T-cell (primary cell): ENCODE results near the gene PBX1. TPM values are rescaled to one million over a fixed set of nuclear protein-coding genes. Genes with fewer than 3 reads are reported as not detected.

ENCODE experiments used
- ATAC-seq, 4 experiments: fragments of 200-7000 bp in 3 of 4; fragments of 150-1000 bp in 1 of 4; cut with Tn5 transposase; replicated peaks in 1 of 4; 1 replicate in 3 of 4; 2 replicates in 1 of 4; pipeline ENCODE4 v1.10.0; 2021; ENCODE audit warnings: moderate library complexity in 3 of 4, mild to moderate bottlenecking in 2 of 4, moderate number of reproducible peaks in 1 of 4
- CTCF ChIA-PET, 2 donors: fragments of 300-600 bp; sonication (Branson Sonifier 250); formaldehyde crosslinking; loops; one replicate each; lab custom pipeline; 2022; ENCODE audit warnings: antibody characterized with exemption in 2 of 2; lab: Charles Lee
- POLR2A ChIA-PET, 2 donors: fragments of 300-600 bp; sonication (Branson Sonifier 250); formaldehyde crosslinking; loops; one replicate each; lab custom pipeline; 2022; ENCODE audit warnings: antibody characterized with exemption in 2 of 2; lab: Charles Lee
- DNase-seq, 35 experiments: peaks; one replicate each; pipeline versions ENCODE4 v3.0.0 to v3.0.0-alpha.2; 2013 to 2023
- H3K27ac ChIP-seq: one replicate; pipeline ENCODE4 v1.5.1; 2013; ENCODE audit warnings: low read length
- H3K27me3 ChIP-seq, 2 experiments: replicated peaks in 1 of 2; 1 replicate in 1 of 2; 2 replicates in 1 of 2; pipeline versions ENCODE4 v1.6.1 to v1.7.0; 2013; ENCODE audit warnings: low read length in 1 of 2, mixed read lengths in 1 of 2; ENCODE audit not compliant: control insufficient read depth in 2 of 2, insufficient read depth in 2 of 2; ENCODE audit errors: extremely low read depth in 1 of 2
- H3K36me3 ChIP-seq, 2 donors: 1 replicate in 1 of 2; 2 replicates in 1 of 2; pipeline versions ENCODE4 v1.6.1 to v1.7.0; 2013; ENCODE audit warnings: low read length in 1 of 2; ENCODE audit not compliant: control insufficient read depth in 2 of 2, insufficient read depth in 1 of 2; ENCODE audit errors: extremely low read depth in 1 of 2
- H3K4me1 ChIP-seq, 2 experiments: 1 replicate in 1 of 2; 2 replicates in 1 of 2; pipeline versions ENCODE4 v1.6.1 to v1.7.0; 2013; ENCODE audit warnings: low read length in 2 of 2, mixed read lengths in 1 of 2; ENCODE audit not compliant: insufficient read depth in 2 of 2, control insufficient read depth in 1 of 2; ENCODE audit errors: extremely low read depth in 1 of 2
- H3K4me3 ChIP-seq, 2 donors: 1 replicate in 1 of 2; 2 replicates in 1 of 2; pipeline versions ENCODE4 v1.5.1 to v1.7.0; 2013; ENCODE audit warnings: mild to moderate bottlenecking in 2 of 2, low read length in 1 of 2, moderate library complexity in 1 of 2; ENCODE audit not compliant: control insufficient read depth in 1 of 2; ENCODE audit errors: extremely low read depth in 1 of 2
- H3K9me3 ChIP-seq: 2 replicates; pipeline ENCODE4 v1.7.0; 2013
- H3K27ac Mint-ChIP-seq, 2 donors: one replicate each; pipeline ENCODE4 v1.8.0; 2020 to 2021; ENCODE audit warnings: mild to moderate bottlenecking in 2 of 2, mixed read lengths in 2 of 2
- H3K27me3 Mint-ChIP-seq, 2 donors: one replicate each; pipeline ENCODE4 v1.8.0; 2021 to 2022; ENCODE audit warnings: mixed read lengths in 2 of 2
- H3K36me3 Mint-ChIP-seq: one replicate; pipeline ENCODE4 v1.8.0; 2021; ENCODE audit warnings: mixed read lengths
- H3K4me1 Mint-ChIP-seq, 3 donors: one replicate each; pipeline ENCODE4 v1.8.0; 2020 to 2022; ENCODE audit warnings: mixed read lengths in 3 of 3, mild to moderate bottlenecking in 1 of 3
- H3K4me3 Mint-ChIP-seq, 3 donors: one replicate each; pipeline ENCODE4 v1.8.0; 2020 to 2022; ENCODE audit warnings: mild to moderate bottlenecking in 3 of 3, mixed read lengths in 3 of 3, moderate library complexity in 3 of 3
- H3K9me3 Mint-ChIP-seq, 3 donors: one replicate each; pipeline ENCODE4 v1.8.0; 2020 to 2022; ENCODE audit warnings: mixed read lengths in 3 of 3
- WGBS: methylation state at CpG from one replicate; pipeline ENCODE4 v1.1.5; 2013; ENCODE audit warnings: missing lambda C conversion rate; ENCODE audit not compliant: insufficient coverage; 5-methylcytosine and 5-hydroxymethylcytosine counted together
- total RNA-seq, 35 experiments: library from RNA in 6 of 35; stranded (reverse) in 6 of 35; fragments of 120-200 nt in 1 of 35; gene quantifications; one replicate each; pipeline versions ENCODE4 v1.2.1 to v1.2.4 and lab custom pipeline; 2013 to 2026

PBX1 gene
- total RNA-seq, 5 donors from 2014 or later (not counting 1 experiment from before 2014, with no cell fraction given): 0.92 to 2.9 (median 1.8) TPM

GRCh38 chr1:164688791-164689190, 129.8 kb downstream of the PBX1 start:
- H3K4me1 ChIP-seq: no peaks in the 10 kb centered on the region
- no peak for DNase-seq
- 95% methylated on average over 4 of the region's 11 CpGs for WGBS
- no peaks in the 10 kb centered on the region for H3K9me3 Mint-ChIP-seq
- H3K27me3 Mint-ChIP-seq: no peaks in the 10 kb centered on the region
- POLR2A ChIA-PET: no interaction called here
- H3K27ac Mint-ChIP-seq: no peak overlapping the region
- H3K4me3 ChIP-seq: no peak overlapping the region
- no peak overlapping the region for H3K27ac ChIP-seq
- H3K27me3 ChIP-seq: no peaks in the 10 kb centered on the region
- no peaks in the 10 kb centered on the region for H3K36me3 Mint-ChIP-seq
- H3K9me3 ChIP-seq: no peaks in the 10 kb centered on the region
- CTCF ChIA-PET: no interaction called here
- H3K4me3 Mint-ChIP-seq: no peak overlapping the region
- no peaks in the 10 kb centered on the region for H3K4me1 Mint-ChIP-seq
- H3K36me3 ChIP-seq: no peaks in the 10 kb centered on the region
- no peak for ATAC-seq

GRCh38 chr1:164689672-164690511, 130.9 kb downstream of the PBX1 start:
- ChIA-PET POLR2A (no interaction called here), CTCF (no interaction called here)
- ATAC-seq (no peak), DNase-seq (no peak)
- Histone ChIP-seq H3K9me3 (no peaks in the 10 kb centered on the region), H3K36me3 (no peaks in the 10 kb centered on the region), H3K27ac (no peak overlapping the region), H3K4me3 (no peak overlapping the region), H3K27me3 (no peaks in the 10 kb centered on the region), H3K4me1 (no peaks in the 10 kb centered on the region)
- Mint-ChIP-seq H3K4me1 (no peaks in the 10 kb centered on the region), H3K4me3 (no peak overlapping the region), H3K27me3 (no peaks in the 10 kb centered on the region), H3K9me3 (no peaks in the 10 kb centered on the region), H3K27ac (no peak overlapping the region), H3K36me3 (no peaks in the 10 kb centered on the region)
- WGBS: 84% methylated on average over 7 of the region's 13 CpGs

- Histone ChIP-seq H3K9me3 (no peaks in the 10 kb centered on the region), H3K4me1 (no peaks in the 10 kb centered on the region), H3K27me3 (no peaks in the 10 kb centered on the region), H3K36me3 (no peaks in the 10 kb centered on the region), H3K27ac (no peak overlapping the region), H3K4me3 (no peak overlapping the region)
- H3K4me1 Mint-ChIP-seq: no peaks in the 10 kb centered on the region
- H3K9me3 Mint-ChIP-seq: no peaks in the 10 kb centered on the region
- H3K36me3 Mint-ChIP-seq: no peaks in the 10 kb centered on the region
- DNase-seq: no peak
- CTCF ChIA-PET: no interaction called here
- no peaks in the 10 kb centered on the region for H3K27me3 Mint-ChIP-seq
- POLR2A ChIA-PET: interaction anchor here in 1 of 2 donors (0.6 kb wide), 1 partner anchor 91 kb away, joined by 5 read pairs; no protein-coding TSS in a partner anchor
- ATAC-seq: no peak
- H3K4me3 Mint-ChIP-seq: no peak overlapping the region
- no CpG with 5 or more reads among the region's 2 CpGs for WGBS
- no peak overlapping the region for H3K27ac Mint-ChIP-seq
These were observed 133.4 kb downstream of the PBX1 start for GRCh38 chr1:164692420-164692819.

GRCh38 chr1:164693564-164694359, 134.8 kb downstream of the PBX1 start:
- H3K9me3 ChIP-seq: no peaks in the 10 kb centered on the region
- CTCF ChIA-PET: no interaction called here
- Mint-ChIP-seq H3K4me3 (no peak overlapping the region), H3K4me1 (no peaks in the 10 kb centered on the region), H3K27me3 (no peaks in the 10 kb centered on the region), H3K27ac (no peak overlapping the region), H3K9me3 (no peaks in the 10 kb centered on the region), H3K36me3 (no peaks in the 10 kb centered on the region)
- DNase-seq (no peak), ATAC-seq (no peak)
- POLR2A ChIA-PET: no interaction called here
- H3K36me3 ChIP-seq: no peaks in the 10 kb centered on the region
- H3K27me3 ChIP-seq: no peaks in the 10 kb centered on the region
- no peak overlapping the region for H3K27ac ChIP-seq
- 92% methylated on average over 2 of the region's 4 CpGs for WGBS
- H3K4me1 ChIP-seq: no peaks in the 10 kb centered on the region
- H3K4me3 ChIP-seq: no peak overlapping the region

- Histone ChIP-seq H3K27me3 (no peaks in the 10 kb centered on the region), H3K4me1 (no peaks in the 10 kb centered on the region), H3K36me3 (no peaks in the 10 kb centered on the region), H3K4me3 (no peak overlapping the region), H3K27ac (no peak overlapping the region), H3K9me3 (no peaks in the 10 kb centered on the region)
- 91% methylated on average over 2 of the region's 2 CpGs for WGBS
- no peak for ATAC-seq
- ChIA-PET CTCF (no interaction called here), POLR2A (no interaction called here)
- no peak for DNase-seq
- Mint-ChIP-seq H3K27me3 (no peaks in the 10 kb centered on the region), H3K9me3 (no peaks in the 10 kb centered on the region), H3K4me1 (no peaks in the 10 kb centered on the region), H3K36me3 (no peaks in the 10 kb centered on the region), H3K4me3 (no peak overlapping the region), H3K27ac (no peak overlapping the region)
These were observed 135.5 kb downstream of the PBX1 start for GRCh38 chr1:164694505-164694904.

GRCh38 chr1:164695956-164696665, 137.1 kb downstream of the PBX1 start:
- Histone ChIP-seq H3K27me3 (no peaks in the 10 kb centered on the region), H3K9me3 (no peaks in the 10 kb centered on the region), H3K36me3 (no peaks in the 10 kb centered on the region), H3K4me1 (no peaks in the 10 kb centered on the region), H3K4me3 (no peak overlapping the region), H3K27ac (no peak overlapping the region)
- 89% methylated on average over 4 of the region's 5 CpGs for WGBS
- DNase-seq (no peak), ATAC-seq (no peak)
- no peaks in the 10 kb centered on the region for H3K4me1 Mint-ChIP-seq
- H3K36me3 Mint-ChIP-seq: no peaks in the 10 kb centered on the region
- H3K9me3 Mint-ChIP-seq: no peaks in the 10 kb centered on the region
- no peak overlapping the region for H3K27ac Mint-ChIP-seq
- no peaks in the 10 kb centered on the region for H3K27me3 Mint-ChIP-seq
- H3K4me3 Mint-ChIP-seq: no peak overlapping the region
- ChIA-PET CTCF (no interaction called here), POLR2A (no interaction called here)
